Neural crest cell (in vitro differentiated cells): ENCODE data around the gene BEND4. TPM values are rescaled to one million over a fixed set of nuclear protein-coding genes. Genes with fewer than 3 reads are reported as not detected.

Source experiments
- DNase-seq: peaks from one replicate; pipeline ENCODE4 v3.0.0; 2021; ENCODE audit warnings: low read depth, mixed read lengths, low spot score
- H3K27ac Mint-ChIP-seq: one replicate; pipeline ENCODE4 v1.8.0; 2021; ENCODE audit warnings: mild to moderate bottlenecking, mixed read lengths; ENCODE audit not compliant: unreplicated experiment
- H3K27me3 Mint-ChIP-seq: 2 replicates; pipeline ENCODE4 v1.8.0; 2021; ENCODE audit warnings: low read depth, mild to moderate bottlenecking, mixed read lengths
- H3K36me3 Mint-ChIP-seq: 2 replicates; pipeline ENCODE4 v1.8.0; 2021; ENCODE audit warnings: low read depth, mild to moderate bottlenecking, mixed read lengths
- H3K4me1 Mint-ChIP-seq: 2 replicates; pipeline ENCODE4 v1.8.0; 2021; ENCODE audit warnings: mixed read lengths
- H3K4me3 Mint-ChIP-seq: one replicate; pipeline ENCODE4 v1.8.0; 2021; ENCODE audit warnings: mild to moderate bottlenecking, mixed read lengths
- H3K9me3 Mint-ChIP-seq: 2 replicates; pipeline ENCODE4 v1.8.0; 2021; ENCODE audit warnings: mixed read lengths
- total RNA-seq: library from RNA; stranded (reverse); gene quantifications from 2 replicates; pipeline ENCODE4 v1.2.1, GENCODE V29; 2021
- TF ChIP-seq, protein P1 (sequence below): fragments of 200-600 bp; sonication (generic); conservative IDR thresholded peaks from 2 replicates; pipeline ENCODE4 v1.5.0; 2021; ENCODE audit warnings: antibody characterized with exemption, mild to moderate bottlenecking

BEND4 gene
- total RNA-seq, 1 donor from 2014 or later: 0.40 TPM

DNA sequence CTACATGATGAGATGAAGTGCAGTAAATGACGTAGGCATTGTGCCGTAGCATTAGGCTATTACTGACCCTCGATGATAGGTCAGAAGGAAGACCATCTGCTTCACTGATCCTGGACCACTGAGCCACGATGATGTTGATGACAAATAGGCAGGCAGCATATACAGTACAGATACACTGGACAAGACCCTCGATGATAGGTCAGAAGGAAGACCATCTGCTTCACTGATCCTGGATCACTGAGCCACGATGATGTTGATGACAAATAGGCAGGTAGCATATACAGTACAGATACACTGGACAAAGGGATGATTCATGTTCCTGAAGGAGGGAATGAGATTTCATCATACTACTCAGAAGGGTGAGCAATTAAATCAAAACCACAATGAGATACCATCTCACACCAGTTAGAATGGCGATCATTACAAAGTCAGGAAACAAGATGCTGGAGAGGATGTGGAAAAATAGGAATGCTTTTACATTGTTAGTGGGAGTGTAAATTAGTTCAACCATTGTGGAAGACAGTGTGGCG, 50.9 kb downstream of the BEND4 start:
- Mint-ChIP-seq H3K4me1 (no peaks in the 10 kb centered on the region), H3K27ac (no peak overlapping the region), H3K9me3 (peaks cover 2% of the 10 kb centered on the region), H3K4me3 (no peak overlapping the region), H3K27me3 (no peaks in the 10 kb centered on the region), H3K36me3 (no peaks in the 10 kb centered on the region)
- TF ChIP-seq, protein P1, sequence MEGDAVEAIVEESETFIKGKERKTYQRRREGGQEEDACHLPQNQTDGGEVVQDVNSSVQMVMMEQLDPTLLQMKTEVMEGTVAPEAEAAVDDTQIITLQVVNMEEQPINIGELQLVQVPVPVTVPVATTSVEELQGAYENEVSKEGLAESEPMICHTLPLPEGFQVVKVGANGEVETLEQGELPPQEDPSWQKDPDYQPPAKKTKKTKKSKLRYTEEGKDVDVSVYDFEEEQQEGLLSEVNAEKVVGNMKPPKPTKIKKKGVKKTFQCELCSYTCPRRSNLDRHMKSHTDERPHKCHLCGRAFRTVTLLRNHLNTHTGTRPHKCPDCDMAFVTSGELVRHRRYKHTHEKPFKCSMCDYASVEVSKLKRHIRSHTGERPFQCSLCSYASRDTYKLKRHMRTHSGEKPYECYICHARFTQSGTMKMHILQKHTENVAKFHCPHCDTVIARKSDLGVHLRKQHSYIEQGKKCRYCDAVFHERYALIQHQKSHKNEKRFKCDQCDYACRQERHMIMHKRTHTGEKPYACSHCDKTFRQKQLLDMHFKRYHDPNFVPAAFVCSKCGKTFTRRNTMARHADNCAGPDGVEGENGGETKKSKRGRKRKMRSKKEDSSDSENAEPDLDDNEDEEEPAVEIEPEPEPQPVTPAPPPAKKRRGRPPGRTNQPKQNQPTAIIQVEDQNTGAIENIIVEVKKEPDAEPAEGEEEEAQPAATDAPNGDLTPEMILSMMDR: no peak
- no peak for DNase-seq

DNA sequence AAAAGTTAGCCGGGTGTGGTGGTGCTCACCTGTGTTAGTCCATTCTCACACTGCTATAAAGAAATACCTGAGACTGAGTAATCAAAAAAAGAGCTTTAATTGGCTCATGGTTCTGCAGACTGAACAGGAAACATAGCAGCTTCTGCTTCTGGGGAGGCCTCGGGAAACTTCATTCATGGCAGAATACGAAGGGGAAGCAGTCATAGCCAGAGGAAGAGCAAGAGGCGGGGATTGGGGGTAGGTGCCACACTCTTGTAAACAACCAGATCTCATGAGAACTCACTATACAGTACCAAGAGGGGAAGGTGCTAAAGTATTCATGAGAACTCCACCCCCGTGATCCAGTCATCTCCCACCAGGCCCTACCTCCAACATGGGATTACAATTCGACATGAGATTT, 64.1 kb downstream of the BEND4 start:
- Mint-ChIP-seq H3K36me3 (peaks cover 8% of the 10 kb centered on the region), H3K4me3 (no peak overlapping the region), H3K27ac (no peak overlapping the region), H3K4me1 (no peaks in the 10 kb centered on the region), H3K27me3 (no peaks in the 10 kb centered on the region), H3K9me3 (no peaks in the 10 kb centered on the region)
- TF ChIP-seq, protein P1: no peak
- DNase-seq: no peak

DNA sequence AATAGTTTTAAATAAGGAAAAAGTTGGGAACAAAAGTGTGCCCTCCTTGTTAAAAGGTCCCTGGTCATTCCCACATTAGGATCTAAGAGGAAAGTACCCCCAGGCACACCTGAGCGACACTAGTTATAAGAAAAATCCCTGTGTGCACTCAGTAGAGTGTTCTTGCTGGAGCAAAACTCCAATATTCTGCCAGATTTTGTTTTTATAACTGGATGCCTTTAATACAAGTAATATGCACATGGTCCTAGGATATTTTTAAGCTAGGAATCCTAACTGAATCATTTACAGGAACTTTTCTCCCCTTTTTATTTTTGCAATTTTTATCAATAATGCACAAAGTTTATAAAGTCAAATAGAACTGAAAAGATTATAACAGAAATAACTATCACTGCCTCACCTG, 68.6 kb downstream of the BEND4 start:
- Mint-ChIP-seq H3K4me1 (no peaks in the 10 kb centered on the region), H3K27me3 (no peaks in the 10 kb centered on the region), H3K27ac (no peak overlapping the region), H3K9me3 (no peaks in the 10 kb centered on the region), H3K4me3 (no peak overlapping the region), H3K36me3 (no peaks in the 10 kb centered on the region)
- no peak for DNase-seq
- TF ChIP-seq, protein P1: no peak

DNA sequence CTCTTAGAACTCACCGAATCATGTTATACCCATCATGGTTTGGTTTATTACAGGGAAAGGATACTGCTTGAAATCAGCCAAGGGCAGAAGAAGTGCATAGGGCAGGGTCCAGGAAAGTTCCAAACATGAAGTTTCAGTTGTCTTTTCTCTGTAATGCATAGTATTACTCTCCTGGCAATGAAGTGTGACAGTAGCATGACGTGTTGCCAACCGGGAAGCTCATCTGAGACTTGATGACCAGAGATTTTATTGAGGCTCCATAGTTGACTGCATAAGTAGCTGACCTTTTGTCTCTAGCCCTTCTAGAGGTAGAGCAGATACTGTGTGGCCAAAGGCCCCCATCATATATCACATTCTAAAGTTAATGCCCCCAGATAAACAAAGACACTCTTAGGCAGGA, 72.1 kb downstream of the BEND4 start:
- no peak overlapping the region for H3K4me3 Mint-ChIP-seq
- TF ChIP-seq, protein P1: no peak
- no peak for DNase-seq
- H3K27ac Mint-ChIP-seq: no peak overlapping the region
- no peaks in the 10 kb centered on the region for H3K36me3 Mint-ChIP-seq
- no peaks in the 10 kb centered on the region for H3K27me3 Mint-ChIP-seq
- H3K9me3 Mint-ChIP-seq: no peaks in the 10 kb centered on the region
- no peaks in the 10 kb centered on the region for H3K4me1 Mint-ChIP-seq

DNA sequence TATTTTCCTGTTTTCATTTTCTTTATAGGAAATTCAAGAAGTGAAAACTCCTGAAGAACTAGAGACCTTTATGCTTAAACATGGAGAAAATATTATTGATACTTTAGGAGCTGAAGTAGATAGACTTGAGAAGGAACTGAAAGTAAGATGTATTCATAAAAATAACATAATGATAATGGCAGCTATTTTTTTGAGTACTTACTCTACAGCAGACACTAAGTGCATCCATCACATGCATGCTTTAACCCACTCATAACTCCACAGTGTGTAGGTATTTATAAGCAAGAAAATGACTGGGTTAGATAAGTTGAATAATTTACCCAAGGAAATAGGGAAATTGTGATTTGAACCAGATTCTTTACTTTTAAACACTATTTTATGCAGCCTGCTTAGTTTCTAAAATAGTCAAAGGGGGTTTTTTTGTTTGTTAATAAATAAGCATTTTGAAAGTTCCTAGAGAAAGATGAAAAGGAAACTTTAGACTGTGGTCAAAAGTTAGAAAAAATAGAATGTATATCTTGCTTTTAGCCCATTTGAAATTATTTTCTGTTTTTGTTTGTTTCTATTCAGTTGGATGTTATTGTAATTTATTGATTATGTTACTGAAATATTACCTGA, 74.2 kb downstream of the BEND4 start:
- Mint-ChIP-seq H3K4me3 (no peak overlapping the region), H3K27me3 (no peaks in the 10 kb centered on the region), H3K27ac (no peak overlapping the region), H3K4me1 (no peaks in the 10 kb centered on the region), H3K9me3 (no peaks in the 10 kb centered on the region), H3K36me3 (peaks cover 3% of the 10 kb centered on the region)
- TF ChIP-seq, protein P1: no peak
- no peak for DNase-seq
